ENCODE measurements around the gene TCF7.

DNA sequence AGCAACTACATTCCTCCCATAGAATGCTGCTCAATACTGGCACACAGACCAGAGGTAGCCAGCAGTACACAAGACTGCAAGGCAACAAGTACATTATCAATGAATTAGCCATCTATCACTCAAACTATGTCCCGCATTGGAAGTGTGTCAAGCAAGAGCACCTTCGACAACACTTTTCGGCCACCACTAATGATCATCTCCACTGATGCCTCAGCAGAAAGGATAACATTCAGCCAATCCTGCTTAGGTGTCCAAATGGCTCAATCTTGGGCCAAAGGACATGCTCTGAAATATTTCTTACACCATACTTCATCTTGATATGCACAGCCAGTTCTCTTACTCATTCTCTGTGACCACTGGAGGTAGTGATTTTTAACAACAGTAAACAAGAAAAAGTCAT is 37.2 kb downstream of the TCF7 start:
- TF ChIP-seq, protein P1, sequence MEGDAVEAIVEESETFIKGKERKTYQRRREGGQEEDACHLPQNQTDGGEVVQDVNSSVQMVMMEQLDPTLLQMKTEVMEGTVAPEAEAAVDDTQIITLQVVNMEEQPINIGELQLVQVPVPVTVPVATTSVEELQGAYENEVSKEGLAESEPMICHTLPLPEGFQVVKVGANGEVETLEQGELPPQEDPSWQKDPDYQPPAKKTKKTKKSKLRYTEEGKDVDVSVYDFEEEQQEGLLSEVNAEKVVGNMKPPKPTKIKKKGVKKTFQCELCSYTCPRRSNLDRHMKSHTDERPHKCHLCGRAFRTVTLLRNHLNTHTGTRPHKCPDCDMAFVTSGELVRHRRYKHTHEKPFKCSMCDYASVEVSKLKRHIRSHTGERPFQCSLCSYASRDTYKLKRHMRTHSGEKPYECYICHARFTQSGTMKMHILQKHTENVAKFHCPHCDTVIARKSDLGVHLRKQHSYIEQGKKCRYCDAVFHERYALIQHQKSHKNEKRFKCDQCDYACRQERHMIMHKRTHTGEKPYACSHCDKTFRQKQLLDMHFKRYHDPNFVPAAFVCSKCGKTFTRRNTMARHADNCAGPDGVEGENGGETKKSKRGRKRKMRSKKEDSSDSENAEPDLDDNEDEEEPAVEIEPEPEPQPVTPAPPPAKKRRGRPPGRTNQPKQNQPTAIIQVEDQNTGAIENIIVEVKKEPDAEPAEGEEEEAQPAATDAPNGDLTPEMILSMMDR (IDR thresholded peaks at IDR 0.05): no peak
- TF ChIP-seq SMC3 (IDR thresholded peaks at IDR 0.05) (no peak), POLR2AphosphoS2 (conservative IDR thresholded peaks at IDR 0.05; ENCODE audit: low read length) (no peak)
